Kasumi-1 (cell line): ENCODE results near the gene P2RX2.
"Not testable (repeated sequence)": the region's sequence is repeated elsewhere in the genome, so short reads cannot be mapped to it uniquely, and the experiment has no call there.

ENCODE experiments used
- DNase-seq, 2 experiments: peaks; one replicate each; lab custom pipeline; 2025; lab: John Stamatoyannopoulos, UW

The P2RX2 gene

GRCh38 chr12:132583736-132584135 is 34.8 kb upstream of the P2RX2 start:
- no peak for DNase-seq

GRCh38 chr12:132584429-132584828 is 34.1 kb upstream of the P2RX2 start:
- DNase-seq: no peak

- DNase-seq: no peak
These were observed 33.4 kb upstream of the P2RX2 start for GRCh38 chr12:132585177-132585576.

GRCh38 chr12:132586929-132587328 is 31.6 kb upstream of the P2RX2 start:
- no peak for DNase-seq

GRCh38 chr12:132587781-132588180 is 30.8 kb upstream of the P2RX2 start:
- no peak for DNase-seq

GRCh38 chr12:132588319-132588718 is 30.3 kb upstream of the P2RX2 start:
- DNase-seq: no peak

GRCh38 chr12:132588821-132589669 is 29.5 kb upstream of the P2RX2 start:
- DNase-seq: no peak

GRCh38 chr12:132591107-132591935 is 27.3 kb upstream of the P2RX2 start:
- no peak for DNase-seq

GRCh38 chr12:132592282-132592970 is 26.1 kb upstream of the P2RX2 start:
- no peak for DNase-seq

GRCh38 chr12:132593071-132593470 is 25.5 kb upstream of the P2RX2 start:
- DNase-seq: no peak

- DNase-seq: no peak
These were observed 25.1 kb upstream of the P2RX2 start for GRCh38 chr12:132593521-132593920.

- DNase-seq: peak in 1 of 2 experiments; percentile 7
These were observed 24.6 kb upstream of the P2RX2 start for GRCh38 chr12:132593938-132594358.

- no peak for DNase-seq
These were observed 23.4 kb upstream of the P2RX2 start for GRCh38 chr12:132595183-132595582.

- DNase-seq: no peak
These were observed 22.6 kb upstream of the P2RX2 start for GRCh38 chr12:132596016-132596415.

GRCh38 chr12:132597333-132598316 is 21.0 kb upstream of the P2RX2 start:
- DNase-seq: peak in 1 of 2 experiments; percentile 15

- DNase-seq: not testable (repeated sequence)
These were observed 19.1 kb upstream of the P2RX2 start for GRCh38 chr12:132599502-132599901.

GRCh38 chr12:132600048-132601032 is 18.2 kb upstream of the P2RX2 start:
- peak; percentile 48 to 67 for DNase-seq

- DNase-seq: no peak
These were observed 17.2 kb upstream of the P2RX2 start for GRCh38 chr12:132601171-132601883.

GRCh38 chr12:132602572-132603239 is 15.9 kb upstream of the P2RX2 start:
- no peak for DNase-seq
